ENCODE measurements around the gene SORCS2. TPM values are rescaled to one million over a fixed set of nuclear protein-coding genes. Genes with fewer than 3 reads are reported as not detected.

Gene SORCS2
- total RNA-seq, 1 experiment from 2014 or later: not detected

GRCh38 chr4:7759635-7760034, 567.3 kb downstream of the SORCS2 start:
- TF ChIP-seq CTCF (IDR thresholded peaks at IDR 0.05; ENCODE audit: unreplicated experiment): no peak
- ChIA-PET CTCF (no interaction called here), POLR2A (no interaction called here)
- intact Hi-C loops (cut with micrococcal nuclease): no loop called here
- Mint-ChIP-seq H3K4me3 (ENCODE audit: unreplicated experiment) (no peak overlapping the region), H3K27me3 (ENCODE audit: insufficient read depth, unreplicated experiment) (no peaks in the 10 kb centered on the region), H3K36me3 (ENCODE audit: insufficient read depth, unreplicated experiment) (peaks cover 14% of the 10 kb centered on the region), H3K27ac (ENCODE audit: low read depth, unreplicated experiment) (no peak overlapping the region), H3K4me1 (ENCODE audit: insufficient read depth, unreplicated experiment) (no peaks in the 10 kb centered on the region), H3K9me3 (ENCODE audit: unreplicated experiment) (no peaks in the 10 kb centered on the region)
- BruUV-seq (replicated peaks): no TSS peak
- no peak for DNase-seq (ENCODE audit: unreplicated experiment)

GRCh38 chr4:7760228-7760627, 567.9 kb downstream of the SORCS2 start:
- ChIA-PET CTCF (no interaction called here), POLR2A (no interaction called here)
- Mint-ChIP-seq H3K27me3 (ENCODE audit: insufficient read depth, unreplicated experiment) (no peaks in the 10 kb centered on the region), H3K9me3 (ENCODE audit: unreplicated experiment) (no peaks in the 10 kb centered on the region), H3K4me1 (ENCODE audit: insufficient read depth, unreplicated experiment) (no peaks in the 10 kb centered on the region), H3K4me3 (ENCODE audit: unreplicated experiment) (no peak overlapping the region), H3K27ac (ENCODE audit: low read depth, unreplicated experiment) (no peak overlapping the region), H3K36me3 (ENCODE audit: insufficient read depth, unreplicated experiment) (peaks cover 19% of the 10 kb centered on the region)
- no peak for TF ChIP-seq CTCF (IDR thresholded peaks at IDR 0.05; ENCODE audit: unreplicated experiment)
- intact Hi-C loops (cut with micrococcal nuclease): no loop called here
- no TSS peak for BruUV-seq (replicated peaks)
- DNase-seq (ENCODE audit: unreplicated experiment): no peak

GRCh38 chr4:7760706-7761105, 568.4 kb downstream of the SORCS2 start:
- intact Hi-C loops (cut with micrococcal nuclease): no loop called here
- POLR2A ChIA-PET: no interaction called here
- H3K9me3 Mint-ChIP-seq (ENCODE audit: unreplicated experiment): no peaks in the 10 kb centered on the region
- no peaks in the 10 kb centered on the region for H3K27me3 Mint-ChIP-seq (ENCODE audit: insufficient read depth, unreplicated experiment)
- H3K36me3 Mint-ChIP-seq (ENCODE audit: insufficient read depth, unreplicated experiment): peaks cover 23% of the 10 kb centered on the region
- no peak for TF ChIP-seq CTCF (IDR thresholded peaks at IDR 0.05; ENCODE audit: unreplicated experiment)
- H3K4me3 Mint-ChIP-seq (ENCODE audit: unreplicated experiment): no peak overlapping the region
- no peaks in the 10 kb centered on the region for H3K4me1 Mint-ChIP-seq (ENCODE audit: insufficient read depth, unreplicated experiment)
- DNase-seq (ENCODE audit: unreplicated experiment): no peak
- no peak overlapping the region for H3K27ac Mint-ChIP-seq (ENCODE audit: low read depth, unreplicated experiment)
- CTCF ChIA-PET: interaction anchor here (0.6 kb wide), 1 partner anchor 33 kb away, joined by 5 read pairs; no protein-coding TSS in a partner anchor
- no TSS peak for BruUV-seq (replicated peaks)

- CTCF ChIA-PET: interaction anchor here (0.6 to 1.1 kb wide), 6 partner anchors 8 to 549 kb away, joined by 3 to 5 read pairs (median 4); no protein-coding TSS in a partner anchor
- DNase-seq (ENCODE audit: unreplicated experiment): no peak
- TF ChIP-seq CTCF (IDR thresholded peaks at IDR 0.05; ENCODE audit: unreplicated experiment): no peak
These were observed 569.0 kb downstream of the SORCS2 start for GRCh38 chr4:7761312-7761711.

More at GRCh38 chr4:7761312-7761711, 569.0 kb downstream of the SORCS2 start:
- Mint-ChIP-seq H3K36me3 (ENCODE audit: insufficient read depth, unreplicated experiment) (peaks cover 23% of the 10 kb centered on the region), H3K4me1 (ENCODE audit: insufficient read depth, unreplicated experiment) (no peaks in the 10 kb centered on the region), H3K27ac (ENCODE audit: low read depth, unreplicated experiment) (no peak overlapping the region), H3K4me3 (ENCODE audit: unreplicated experiment) (no peak overlapping the region), H3K9me3 (ENCODE audit: unreplicated experiment) (no peaks in the 10 kb centered on the region), H3K27me3 (ENCODE audit: insufficient read depth, unreplicated experiment) (no peaks in the 10 kb centered on the region)
- POLR2A ChIA-PET: no interaction called here
- intact Hi-C loops (cut with micrococcal nuclease): no loop called here
- BruUV-seq (replicated peaks): no TSS peak

Measured in MCF 10A (cell line).